Measurements from ENCODE around the gene SLC11A1.

The SLC11A1 gene

GRCh38 chr2:218418717-218419458 is 36.8 kb downstream of the SLC11A1 start, which contains the start of gene VIL1:
Gene VIL1, plus strand, starts transcription at chr2:218419123. Its CDS starts 4,656 bp downstream, at chr2:218423779.
- Histone ChIP-seq H2BK5ac (ENCODE audit: low read depth, low read length, poor library complexity, severe bottlenecking) (no peak within 1 kb of the TSS), H3K36me3 (ENCODE audit: control insufficient read depth in 1 of 2, insufficient read depth in 2 of 2, low read depth in 1 of 2, low read length in 2 of 2) (no peaks in the 10 kb centered on the region), H2BK12ac (ENCODE audit: low read length in 2 of 2) (no peak within 1 kb of the TSS), H3K23ac (ENCODE audit: low read length in 2 of 2) (no peak within 1 kb of the TSS), H2AFZ (ENCODE audit: low read depth, low read length) (no peak within 1 kb of the TSS), H3K4me2 (ENCODE audit: low read length, poor library complexity, severe bottlenecking) (no peak within 1 kb of the TSS), H2BK15ac (ENCODE audit: low read depth, poor library complexity, severe bottlenecking) (no peak within 1 kb of the TSS), H3K27ac (ENCODE audit: low read length, poor library complexity, severe bottlenecking) (no peak within 1 kb of the TSS), H2BK120ac (ENCODE audit: low read depth, low read length) (no peak within 1 kb of the TSS), H3K4ac (ENCODE audit: low read depth in 1 of 2, low read length in 2 of 2) (no peak within 1 kb of the TSS), H4K8ac (ENCODE audit: low read length) (no peak within 1 kb of the TSS), H2AK5ac (ENCODE audit: low read length, severe bottlenecking) (no peak within 1 kb of the TSS), H3K14ac (ENCODE audit: low read length in 2 of 2) (no peak within 1 kb of the TSS), H3K4me1 (ENCODE audit: control insufficient read depth, insufficient read depth, low read depth, low read length) (no peaks in the 10 kb centered on the region), H3K4me3 (ENCODE audit: insufficient read depth in 1 of 2, low read depth in 1 of 2, low read length in 2 of 2) (no peak within 1 kb of the TSS), H3K9ac (ENCODE audit: low read length) (no peak within 1 kb of the TSS), H3K9me3 (ENCODE audit: control insufficient read depth, low read length) (no peaks in the 10 kb centered on the region), H3K18ac (ENCODE audit: low read depth in 1 of 2, low read length in 2 of 2) (no peak within 1 kb of the TSS), H3K79me1 (replicated peaks; ENCODE audit: low read length, poor library complexity, severe bottlenecking) (no peaks in the 10 kb centered on the region), H4K91ac (ENCODE audit: low read length) (no peak within 1 kb of the TSS), H3K27me3 (ENCODE audit: control insufficient read depth in 1 of 2, insufficient read depth in 1 of 2, low read length in 2 of 2) (peaks cover 3 to 35% of the 10 kb centered on the region in 2 experiments)
- 71% methylated on average over 9 of the region's 9 CpGs for WGBS
- no peak for DNase-seq

GRCh38 chr2:218419630-218420216 is 37.6 kb downstream of the SLC11A1 start:
- Histone ChIP-seq H2AFZ (ENCODE audit: low read depth, low read length) (no peak overlapping the region), H3K4me2 (ENCODE audit: low read length, poor library complexity, severe bottlenecking) (no peak overlapping the region), H3K4me1 (ENCODE audit: control insufficient read depth, insufficient read depth, low read depth, low read length) (no peaks in the 10 kb centered on the region), H2BK120ac (ENCODE audit: low read depth, low read length) (no peak overlapping the region), H3K79me1 (replicated peaks; ENCODE audit: low read length, poor library complexity, severe bottlenecking) (no peaks in the 10 kb centered on the region), H3K27ac (ENCODE audit: low read length, poor library complexity, severe bottlenecking) (no peak overlapping the region), H3K9me3 (ENCODE audit: control insufficient read depth, low read length) (no peaks in the 10 kb centered on the region), H2BK5ac (ENCODE audit: low read depth, low read length, poor library complexity, severe bottlenecking) (no peak overlapping the region), H3K18ac (ENCODE audit: low read depth in 1 of 2, low read length in 2 of 2) (no peak overlapping the region), H3K9ac (ENCODE audit: low read length) (no peak overlapping the region), H4K8ac (ENCODE audit: low read length) (no peak overlapping the region), H2AK5ac (ENCODE audit: low read length, severe bottlenecking) (no peak overlapping the region), H2BK15ac (ENCODE audit: low read depth, poor library complexity, severe bottlenecking) (no peak overlapping the region), H4K91ac (ENCODE audit: low read length) (no peak overlapping the region), H3K4ac (ENCODE audit: low read depth in 1 of 2, low read length in 2 of 2) (no peak overlapping the region), H2BK12ac (ENCODE audit: low read length in 2 of 2) (no peak overlapping the region), H3K14ac (ENCODE audit: low read length in 2 of 2) (no peak overlapping the region), H3K36me3 (ENCODE audit: control insufficient read depth in 1 of 2, insufficient read depth in 2 of 2, low read depth in 1 of 2, low read length in 2 of 2) (no peaks in the 10 kb centered on the region), H3K23ac (ENCODE audit: low read length in 2 of 2) (no peak overlapping the region), H3K27me3 (ENCODE audit: control insufficient read depth in 1 of 2, insufficient read depth in 1 of 2, low read length in 2 of 2) (peaks cover 3 to 35% of the 10 kb centered on the region in 2 experiments), H3K4me3 (ENCODE audit: insufficient read depth in 1 of 2, low read depth in 1 of 2, low read length in 2 of 2) (no peak overlapping the region)
- 85% methylated on average over 7 of the region's 7 CpGs for WGBS
- no peak for DNase-seq

- Histone ChIP-seq H4K91ac (ENCODE audit: low read length) (no peak overlapping the region), H3K27ac (ENCODE audit: low read length, poor library complexity, severe bottlenecking) (no peak overlapping the region), H3K27me3 (ENCODE audit: control insufficient read depth in 1 of 2, insufficient read depth in 1 of 2, low read length in 2 of 2) (peaks cover 3 to 35% of the 10 kb centered on the region in 2 experiments), H4K8ac (ENCODE audit: low read length) (no peak overlapping the region), H2BK15ac (ENCODE audit: low read depth, poor library complexity, severe bottlenecking) (no peak overlapping the region), H3K23ac (ENCODE audit: low read length in 2 of 2) (no peak overlapping the region), H3K4me3 (ENCODE audit: insufficient read depth in 1 of 2, low read depth in 1 of 2, low read length in 2 of 2) (no peak overlapping the region), H3K4ac (ENCODE audit: low read depth in 1 of 2, low read length in 2 of 2) (no peak overlapping the region), H2BK5ac (ENCODE audit: low read depth, low read length, poor library complexity, severe bottlenecking) (no peak overlapping the region), H3K9ac (ENCODE audit: low read length) (no peak overlapping the region), H3K4me1 (ENCODE audit: control insufficient read depth, insufficient read depth, low read depth, low read length) (peaks cover 2% of the 10 kb centered on the region), H3K79me1 (replicated peaks; ENCODE audit: low read length, poor library complexity, severe bottlenecking) (no peaks in the 10 kb centered on the region), H2AK5ac (ENCODE audit: low read length, severe bottlenecking) (no peak overlapping the region), H2BK120ac (ENCODE audit: low read depth, low read length) (no peak overlapping the region), H3K9me3 (ENCODE audit: control insufficient read depth, low read length) (no peaks in the 10 kb centered on the region), H3K4me2 (ENCODE audit: low read length, poor library complexity, severe bottlenecking) (no peak overlapping the region), H2AFZ (ENCODE audit: low read depth, low read length) (no peak overlapping the region), H3K36me3 (ENCODE audit: control insufficient read depth in 1 of 2, insufficient read depth in 2 of 2, low read depth in 1 of 2, low read length in 2 of 2) (peaks cover 0 to 3% of the 10 kb centered on the region in 2 experiments), H2BK12ac (ENCODE audit: low read length in 2 of 2) (no peak overlapping the region), H3K14ac (ENCODE audit: low read length in 2 of 2) (no peak overlapping the region), H3K18ac (ENCODE audit: low read depth in 1 of 2, low read length in 2 of 2) (no peak overlapping the region)
- no peak for DNase-seq
- 92% methylated on average over 2 of the region's 2 CpGs for WGBS
Measured at GRCh38 chr2:218421027-218421426, 39.0 kb downstream of the SLC11A1 start.

- DNase-seq, result no peak
- no peak overlapping the region for H2AK5ac ChIP-seq (ENCODE audit: low read length, severe bottlenecking)
- H3K4me2 ChIP-seq (ENCODE audit: low read length, poor library complexity, severe bottlenecking), result no peak overlapping the region
- H3K18ac ChIP-seq (ENCODE audit: low read depth in 1 of 2, low read length in 2 of 2), result no peak overlapping the region
- no peak overlapping the region for H3K4ac ChIP-seq (ENCODE audit: low read depth in 1 of 2, low read length in 2 of 2)
- no peaks in the 10 kb centered on the region for H3K79me1 ChIP-seq (replicated peaks; ENCODE audit: low read length, poor library complexity, severe bottlenecking)
- H3K9me3 ChIP-seq (ENCODE audit: control insufficient read depth, low read length), result no peaks in the 10 kb centered on the region
- no peak overlapping the region for H3K14ac ChIP-seq (ENCODE audit: low read length in 2 of 2)
- peaks cover 2% of the 10 kb centered on the region for H3K4me1 ChIP-seq (ENCODE audit: control insufficient read depth, insufficient read depth, low read depth, low read length)
- H3K9ac ChIP-seq (ENCODE audit: low read length), result no peak overlapping the region
- no peak overlapping the region for H2BK120ac ChIP-seq (ENCODE audit: low read depth, low read length)
- H3K27me3 ChIP-seq (ENCODE audit: control insufficient read depth in 1 of 2, insufficient read depth in 1 of 2, low read length in 2 of 2), result peaks cover under 1 to 28% of the 10 kb centered on the region in 2 experiments
- 87% methylated on average over 9 of the region's 9 CpGs for WGBS
- H2AFZ ChIP-seq (ENCODE audit: low read depth, low read length), result no peak overlapping the region
- H4K8ac ChIP-seq (ENCODE audit: low read length), result no peak overlapping the region
- no peak overlapping the region for H2BK12ac ChIP-seq (ENCODE audit: low read length in 2 of 2)
- H3K36me3 ChIP-seq (ENCODE audit: control insufficient read depth in 1 of 2, insufficient read depth in 2 of 2, low read depth in 1 of 2, low read length in 2 of 2), result peaks cover 0 to 3% of the 10 kb centered on the region in 2 experiments
- H2BK15ac ChIP-seq (ENCODE audit: low read depth, poor library complexity, severe bottlenecking), result no peak overlapping the region
- no peak overlapping the region for H3K27ac ChIP-seq (ENCODE audit: low read length, poor library complexity, severe bottlenecking)
- H3K4me3 ChIP-seq (ENCODE audit: insufficient read depth in 1 of 2, low read depth in 1 of 2, low read length in 2 of 2), result no peak overlapping the region
- H4K91ac ChIP-seq (ENCODE audit: low read length), result no peak overlapping the region
- H2BK5ac ChIP-seq (ENCODE audit: low read depth, low read length, poor library complexity, severe bottlenecking), result no peak overlapping the region
- H3K23ac ChIP-seq (ENCODE audit: low read length in 2 of 2), result no peak overlapping the region
Measured at GRCh38 chr2:218422403-218423086, 40.5 kb downstream of the SLC11A1 start.
